ENCODE results near the gene AP2B1.

DNA sequence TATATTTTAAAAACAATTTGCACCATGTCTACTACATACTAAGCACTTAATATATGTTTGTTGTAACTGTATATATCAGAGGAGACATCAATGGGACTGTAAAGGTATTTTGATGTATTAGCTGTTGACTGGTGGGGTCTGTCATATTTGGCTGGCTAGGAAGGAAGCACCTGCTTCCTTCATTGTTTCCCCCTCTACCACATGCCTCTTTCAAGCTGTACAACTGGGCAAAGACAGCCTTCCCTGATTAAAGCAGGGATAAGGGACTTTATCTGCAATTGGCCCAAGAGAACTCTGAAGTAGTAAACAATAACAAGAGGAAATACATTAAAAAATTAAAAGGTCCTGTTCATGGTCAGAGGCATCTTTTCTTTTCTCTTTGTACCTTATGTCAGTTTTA lies 44.1 kb upstream of the AP2B1 start:
- TF ChIP-seq, protein P1, sequence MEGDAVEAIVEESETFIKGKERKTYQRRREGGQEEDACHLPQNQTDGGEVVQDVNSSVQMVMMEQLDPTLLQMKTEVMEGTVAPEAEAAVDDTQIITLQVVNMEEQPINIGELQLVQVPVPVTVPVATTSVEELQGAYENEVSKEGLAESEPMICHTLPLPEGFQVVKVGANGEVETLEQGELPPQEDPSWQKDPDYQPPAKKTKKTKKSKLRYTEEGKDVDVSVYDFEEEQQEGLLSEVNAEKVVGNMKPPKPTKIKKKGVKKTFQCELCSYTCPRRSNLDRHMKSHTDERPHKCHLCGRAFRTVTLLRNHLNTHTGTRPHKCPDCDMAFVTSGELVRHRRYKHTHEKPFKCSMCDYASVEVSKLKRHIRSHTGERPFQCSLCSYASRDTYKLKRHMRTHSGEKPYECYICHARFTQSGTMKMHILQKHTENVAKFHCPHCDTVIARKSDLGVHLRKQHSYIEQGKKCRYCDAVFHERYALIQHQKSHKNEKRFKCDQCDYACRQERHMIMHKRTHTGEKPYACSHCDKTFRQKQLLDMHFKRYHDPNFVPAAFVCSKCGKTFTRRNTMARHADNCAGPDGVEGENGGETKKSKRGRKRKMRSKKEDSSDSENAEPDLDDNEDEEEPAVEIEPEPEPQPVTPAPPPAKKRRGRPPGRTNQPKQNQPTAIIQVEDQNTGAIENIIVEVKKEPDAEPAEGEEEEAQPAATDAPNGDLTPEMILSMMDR (IDR thresholded peaks at IDR 0.05; ENCODE audit: poor library complexity), result no peak
- no peak for TF ChIP-seq EZH2 (IDR thresholded peaks at IDR 0.05; ENCODE audit: borderline replicate concordance)
